Measurements from ENCODE around the gene CELF2. TPM values are rescaled to one million over a fixed set of nuclear protein-coding genes. Genes with fewer than 3 reads are reported as not detected.

Gene CELF2
- total and polyA plus RNA-seq, 2 experiments from 2014 or later = 14.4 to 26.5 TPM

GRCh38 chr10:11086177-11086840 lies 68.6 kb downstream of the CELF2 start:
- WGBS, 2 experiments (ENCODE audit: low coverage in 1 of 2, low lambda C conversion rate in 2 of 2, missing lambda C conversion rate in 2 of 2) = 56 to 60% methylated on average over 13 of the region's 13 CpGs
- TF ChIP-seq EZH2 (IDR thresholded peaks at IDR 0.05; ENCODE audit: insufficient read depth, poor library complexity, severe bottlenecking) (no peak), EZH2phosphoT487 (IDR thresholded peaks at IDR 0.05; ENCODE audit: insufficient read depth, low read depth) (no peak)
- Histone ChIP-seq H3K27ac (no peak overlapping the region), H3K4me3 (no peak overlapping the region), H3K9ac (no peak overlapping the region), H2AFZ (no peak overlapping the region), H3K27me3 (replicated peaks; ENCODE audit: insufficient read depth) (no peaks in the 10 kb centered on the region), H4K20me1 (ENCODE audit: insufficient read depth) (no peaks in the 10 kb centered on the region), H3K79me2 (ENCODE audit: insufficient read depth) (no peaks in the 10 kb centered on the region), H3K9me3 (ENCODE audit: low read depth) (no peaks in the 10 kb centered on the region), H3F3A (ENCODE audit: insufficient read depth) (no peaks in the 10 kb centered on the region), H3K4me1 (ENCODE audit: insufficient read depth) (no peaks in the 10 kb centered on the region; the same call in 1 of the 2 replicates), H3K36me3 (ENCODE audit: low read depth) (no peaks in the 10 kb centered on the region), H3K4me2 (ENCODE audit: unreplicated experiment) (no peak overlapping the region), H3K9me2 (ENCODE audit: insufficient read depth) (no peaks in the 10 kb centered on the region)
- DNase-seq = no peak
- in situ Hi-C loops (cut with MboI) = no loop called here

GRCh38 chr10:11087372-11087771 lies 69.7 kb downstream of the CELF2 start:
- Histone ChIP-seq H4K20me1 (ENCODE audit: insufficient read depth) (no peaks in the 10 kb centered on the region), H3K9me3 (ENCODE audit: low read depth) (no peaks in the 10 kb centered on the region), H3K79me2 (ENCODE audit: insufficient read depth) (no peaks in the 10 kb centered on the region), H2AFZ (no peak overlapping the region), H3K4me2 (ENCODE audit: unreplicated experiment) (no peak overlapping the region), H3F3A (ENCODE audit: insufficient read depth) (no peaks in the 10 kb centered on the region), H3K4me1 (ENCODE audit: insufficient read depth) (no peaks in the 10 kb centered on the region; the same call in 1 of the 2 replicates), H3K9ac (no peak overlapping the region), H3K27me3 (replicated peaks; ENCODE audit: insufficient read depth) (no peaks in the 10 kb centered on the region), H3K36me3 (ENCODE audit: low read depth) (no peaks in the 10 kb centered on the region), H3K4me3 (no peak overlapping the region), H3K9me2 (ENCODE audit: insufficient read depth) (no peaks in the 10 kb centered on the region), H3K27ac (no peak overlapping the region)
- DNase-seq = no peak
- no peak for TF ChIP-seq EZH2phosphoT487 (IDR thresholded peaks at IDR 0.05; ENCODE audit: insufficient read depth, low read depth)
- no peak for TF ChIP-seq EZH2 (IDR thresholded peaks at IDR 0.05; ENCODE audit: insufficient read depth, poor library complexity, severe bottlenecking)
- 82 to 90% methylated on average over 9 of the region's 9 CpGs for WGBS, 2 experiments (ENCODE audit: low coverage in 1 of 2, low lambda C conversion rate in 2 of 2, missing lambda C conversion rate in 2 of 2)
- in situ Hi-C loops (cut with MboI) = no loop called here

GRCh38 chr10:11088709-11089108 lies 71.0 kb downstream of the CELF2 start:
- H3F3A ChIP-seq (ENCODE audit: insufficient read depth) = no peaks in the 10 kb centered on the region
- no peaks in the 10 kb centered on the region for H3K9me3 ChIP-seq (ENCODE audit: low read depth)
- H3K36me3 ChIP-seq (ENCODE audit: low read depth) = no peaks in the 10 kb centered on the region
- DNase-seq = no peak
- H3K27ac ChIP-seq = no peak overlapping the region
- H3K4me2 ChIP-seq (ENCODE audit: unreplicated experiment) = no peak overlapping the region
- H2AFZ ChIP-seq = no peak overlapping the region
- H3K9me2 ChIP-seq (ENCODE audit: insufficient read depth) = no peaks in the 10 kb centered on the region
- TF ChIP-seq EZH2 (IDR thresholded peaks at IDR 0.05; ENCODE audit: insufficient read depth, poor library complexity, severe bottlenecking) (no peak), EZH2phosphoT487 (IDR thresholded peaks at IDR 0.05; ENCODE audit: insufficient read depth, low read depth) (no peak)
- H3K4me3 ChIP-seq = no peak overlapping the region
- H3K9ac ChIP-seq = no peak overlapping the region
- H3K27me3 ChIP-seq (replicated peaks; ENCODE audit: insufficient read depth) = no peaks in the 10 kb centered on the region
- H3K4me1 ChIP-seq (ENCODE audit: insufficient read depth) = no peaks in the 10 kb centered on the region
- H4K20me1 ChIP-seq (ENCODE audit: insufficient read depth) = no peaks in the 10 kb centered on the region
- in situ Hi-C loops (cut with MboI) = no loop called here
- 44 to 57% methylated on average over 6 of the region's 6 CpGs for WGBS, 2 experiments (ENCODE audit: low coverage in 1 of 2, low lambda C conversion rate in 2 of 2, missing lambda C conversion rate in 2 of 2)
- H3K79me2 ChIP-seq (ENCODE audit: insufficient read depth) = no peaks in the 10 kb centered on the region

- no peak overlapping the region for H3K9ac ChIP-seq
- H4K20me1 ChIP-seq (ENCODE audit: insufficient read depth) = no peaks in the 10 kb centered on the region
- no peaks in the 10 kb centered on the region for H3K79me2 ChIP-seq (ENCODE audit: insufficient read depth)
- no peak overlapping the region for H3K4me3 ChIP-seq
- H3K27ac ChIP-seq = no peak overlapping the region
- WGBS, 2 experiments (ENCODE audit: low coverage in 1 of 2, low lambda C conversion rate in 2 of 2, missing lambda C conversion rate in 2 of 2) = 69 to 81% methylated on average over 6 of the region's 6 CpGs
- TF ChIP-seq EZH2 (IDR thresholded peaks at IDR 0.05; ENCODE audit: insufficient read depth, poor library complexity, severe bottlenecking) (no peak), EZH2phosphoT487 (IDR thresholded peaks at IDR 0.05; ENCODE audit: insufficient read depth, low read depth) (no peak)
- H3K9me2 ChIP-seq (ENCODE audit: insufficient read depth) = no peaks in the 10 kb centered on the region
- H3F3A ChIP-seq (ENCODE audit: insufficient read depth) = no peaks in the 10 kb centered on the region
- no peak overlapping the region for H3K4me2 ChIP-seq (ENCODE audit: unreplicated experiment)
- no peaks in the 10 kb centered on the region for H3K9me3 ChIP-seq (ENCODE audit: low read depth)
- no peak for DNase-seq
- H3K4me1 ChIP-seq (ENCODE audit: insufficient read depth) = no peaks in the 10 kb centered on the region
- H2AFZ ChIP-seq = no peak overlapping the region
- H3K27me3 ChIP-seq (replicated peaks; ENCODE audit: insufficient read depth) = no peaks in the 10 kb centered on the region
- H3K36me3 ChIP-seq (ENCODE audit: low read depth) = no peaks in the 10 kb centered on the region
- in situ Hi-C loops (cut with MboI) = no loop called here
Measured at GRCh38 chr10:11089272-11089671, 71.6 kb downstream of the CELF2 start.

Data from GM23248 (cell line).